Activated B cell treated with CpG ODN at 0.5 μM for 24 hours (primary cell): Measurements from ENCODE around the gene ZNF276. TPM values are rescaled to one million over a fixed set of nuclear protein-coding genes. Genes with fewer than 3 reads are reported as not detected.

ENCODE experiments used
- ATAC-seq: fragments of 200-7000 bp; cut with Tn5 transposase; one replicate; pipeline ENCODE4 v1.10.0; 2021; ENCODE audit warnings: low read depth, mild to moderate bottlenecking, moderate library complexity
- CTCF ChIA-PET: fragments of 350-600 bp; sonication (Branson Sonifier 250); formaldehyde crosslinking; loops from one replicate; lab custom pipeline; 2021; ENCODE audit warnings: antibody characterized with exemption; lab: Charles Lee
- POLR2A ChIA-PET: fragments of 350-600 bp; sonication (Branson Sonifier 250); formaldehyde crosslinking; loops from one replicate; lab custom pipeline; 2021; ENCODE audit warnings: antibody characterized with exemption; lab: Charles Lee
- DNase-seq: peaks from one replicate; pipeline ENCODE4 v3.0.0; 2022
- H3K27ac Mint-ChIP-seq: one replicate; pipeline ENCODE4 v1.8.0; 2020; ENCODE audit warnings: mixed read lengths
- H3K27me3 Mint-ChIP-seq: one replicate; pipeline ENCODE4 v1.8.0; 2021; ENCODE audit warnings: mixed read lengths
- H3K36me3 Mint-ChIP-seq: one replicate; pipeline ENCODE4 v1.8.0; 2021; ENCODE audit warnings: low read depth, mixed read lengths
- H3K4me1 Mint-ChIP-seq: one replicate; pipeline ENCODE4 v1.8.0; 2021; ENCODE audit warnings: mixed read lengths
- H3K4me3 Mint-ChIP-seq: one replicate; pipeline ENCODE4 v1.8.0; 2020; ENCODE audit warnings: mild to moderate bottlenecking, mixed read lengths
- H3K9me3 Mint-ChIP-seq: one replicate; pipeline ENCODE4 v1.8.0; 2020; ENCODE audit warnings: mixed read lengths
- CTCF ChIP-seq: fragments of 200-600 bp; IDR thresholded peaks from one replicate; pipeline ENCODE4 v1.8.0; 2022; ENCODE audit warnings: antibody characterized with exemption, mild to moderate bottlenecking
- intact Hi-C: fragments of 100-400 bp; cut with micrococcal nuclease; formaldehyde crosslinking; loops from one replicate; pipeline ENCODE4 v1.15.1; 2024
- total RNA-seq: library from RNA; stranded (reverse); gene quantifications from 2 replicates; pipeline ENCODE4 v1.2.3, GENCODE V29; 2022

The ZNF276 gene
- total RNA-seq, 1 donor from 2014 or later, result 52.0 TPM

- intact Hi-C loops, result no loop called here
- H3K36me3 Mint-ChIP-seq, result peaks cover 2% of the 10 kb centered on the region
- no peak overlapping the region for H3K4me3 Mint-ChIP-seq
- no peak for DNase-seq
- no peaks in the 10 kb centered on the region for H3K9me3 Mint-ChIP-seq
- ATAC-seq, result no peak
- no peak overlapping the region for H3K27ac Mint-ChIP-seq
- H3K27me3 Mint-ChIP-seq, result no peaks in the 10 kb centered on the region
- peaks cover 10% of the 10 kb centered on the region for H3K4me1 Mint-ChIP-seq
- POLR2A ChIA-PET, result interaction anchor here (0.7 kb wide), 2 partner anchors 10 to 16 kb away, joined by 4 to 8 read pairs; no protein-coding TSS in a partner anchor
- CTCF ChIA-PET, result interaction anchor here (0.7 kb wide), 1 partner anchor 10 kb away, joined by 3 read pairs; no protein-coding TSS in a partner anchor
- no peak for TF ChIP-seq CTCF
Measured at GRCh38 chr16:89716493-89716892, 4.8 kb upstream of the ZNF276 start.

GRCh38 chr16:89716916-89717687 lies 4.2 kb upstream of the ZNF276 start:
- intact Hi-C loops, result no loop called here
- Mint-ChIP-seq H3K4me1 (peaks cover 11% of the 10 kb centered on the region), H3K36me3 (peaks cover 2% of the 10 kb centered on the region), H3K4me3 (no peak overlapping the region), H3K27ac (no peak overlapping the region), H3K27me3 (no peaks in the 10 kb centered on the region), H3K9me3 (no peaks in the 10 kb centered on the region)
- TF ChIP-seq CTCF, result no peak
- ATAC-seq, result no peak
- ChIA-PET POLR2A (interaction anchor here (0.7 to 0.8 kb wide), 2 partner anchors 17 to 833 kb away, joined by 3 to 8 read pairs; no protein-coding TSS in a partner anchor), CTCF (interaction anchor here (0.7 kb wide), 1 partner anchor 11 kb away, joined by 3 read pairs; no protein-coding TSS in a partner anchor)
- DNase-seq, result no peak

- ATAC-seq (no peak), DNase-seq (no peak)
- Mint-ChIP-seq H3K9me3 (no peaks in the 10 kb centered on the region), H3K27ac (no peak overlapping the region), H3K36me3 (peaks cover 8% of the 10 kb centered on the region), H3K27me3 (no peaks in the 10 kb centered on the region), H3K4me3 (no peak overlapping the region), H3K4me1 (peaks cover 19% of the 10 kb centered on the region)
- ChIA-PET POLR2A (interaction anchor here (0.6 to 0.8 kb wide), 3 partner anchors 153 to 834 kb away, joined by 3 to 10 read pairs (median 3); partner anchors contain the start of gene TCF25), CTCF (no interaction called here)
- intact Hi-C loops, result no loop called here
- no peak for TF ChIP-seq CTCF
Measured at GRCh38 chr16:89717688-89718505, 3.4 kb upstream of the ZNF276 start.

GRCh38 chr16:89720551-89720812 lies 855 bp upstream of the ZNF276 start:
- Mint-ChIP-seq H3K4me1 (peaks cover 35% of the 10 kb centered on the region), H3K4me3 (peak overlapping the region; percentile 71), H3K36me3 (peaks cover 23% of the 10 kb centered on the region), H3K27me3 (no peaks in the 10 kb centered on the region), H3K27ac (no peak overlapping the region), H3K9me3 (no peaks in the 10 kb centered on the region)
- TF ChIP-seq CTCF, result no peak
- ChIA-PET CTCF (interaction anchor here (1.1 kb wide), 1 partner anchor 15 kb away, joined by 3 read pairs; no protein-coding TSS in a partner anchor), POLR2A (interaction anchor here (0.8 to 1.2 kb wide), 4 partner anchors 17 to 96 kb away, joined by 3 to 4 read pairs (median 4); partner anchors contain the start of gene FANCA)
- no peak for DNase-seq
- ATAC-seq, result peak; percentile 3
- intact Hi-C loops, result loop anchor here (5.0 kb wide), 2 partner anchors 97 to 478 kb away; partner anchors contain the start of gene FANCA
